ENCODE results near the gene UNG.

UNG gene

GRCh38 chr12:109088818-109089217 is 8.6 kb upstream of the UNG start:
- no peak for DNase-seq (ENCODE audit: low read depth, low spot score)

GRCh38 chr12:109089683-109090082 is 7.7 kb upstream of the UNG start:
- DNase-seq (ENCODE audit: low read depth, low spot score): no peak

- no peak for DNase-seq (ENCODE audit: low read depth, low spot score)
These were observed 4.8 kb upstream of the UNG start for GRCh38 chr12:109092497-109093021.

- peak; percentile 91 for DNase-seq (ENCODE audit: low read depth, low spot score)
These were observed 4.1 kb upstream of the UNG start, which contains the start of gene ALKBH2 for GRCh38 chr12:109093022-109093918. Gene ALKBH2 (minus strand): TSS chr12:109093472. CDS start chr12:109092786, 686 bp downstream.

GRCh38 chr12:109097140-109097434 is 310 bp upstream of the UNG start:
- no peak for DNase-seq (ENCODE audit: low read depth, low spot score)

- no peak for DNase-seq (ENCODE audit: low read depth, low spot score)
These were observed 797 bp downstream of the UNG start for GRCh38 chr12:109098183-109098604.

GRCh38 chr12:109098651-109099050 is 1.3 kb downstream of the UNG start:
- DNase-seq (ENCODE audit: low read depth, low spot score): no peak

- no peak for DNase-seq (ENCODE audit: low read depth, low spot score)
These were observed 2.1 kb downstream of the UNG start for GRCh38 chr12:109099431-109100020.

- DNase-seq (ENCODE audit: low read depth, low spot score): no peak
These were observed 3.3 kb downstream of the UNG start for GRCh38 chr12:109100741-109101140.

- no peak for DNase-seq (ENCODE audit: low read depth, low spot score)
These were observed 5.1 kb downstream of the UNG start for GRCh38 chr12:109102491-109102890.

GRCh38 chr12:109105176-109105575 is 7.8 kb downstream of the UNG start:
- DNase-seq (ENCODE audit: low read depth, low spot score): no peak

- DNase-seq (ENCODE audit: low read depth, low spot score): no peak
These were observed 12.5 kb downstream of the UNG start for GRCh38 chr12:109109746-109110350.

- DNase-seq (ENCODE audit: low read depth, low spot score): no peak
These were observed 13.6 kb downstream of the UNG start for GRCh38 chr12:109110988-109111495.

GRCh38 chr12:109112720-109113465 is 15.5 kb downstream of the UNG start:
- no peak for DNase-seq (ENCODE audit: low read depth, low spot score)

GRCh38 chr12:109113661-109114321 is 16.4 kb downstream of the UNG start:
- DNase-seq (ENCODE audit: low read depth, low spot score): no peak

- no peak for DNase-seq (ENCODE audit: low read depth, low spot score)
These were observed 17.2 kb downstream of the UNG start for GRCh38 chr12:109114644-109115043.

GRCh38 chr12:109115404-109115757 is 18.0 kb downstream of the UNG start:
- no peak for DNase-seq (ENCODE audit: low read depth, low spot score)

- DNase-seq (ENCODE audit: low read depth, low spot score): no peak
These were observed 18.6 kb downstream of the UNG start, which contains the start of gene ACACB for GRCh38 chr12:109115758-109116610. Gene ACACB (plus strand): TSS chr12:109116587. CDS start chr12:109139406, 22,819 bp downstream.

- no peak for DNase-seq (ENCODE audit: low read depth, low spot score)
These were observed 19.2 kb downstream of the UNG start for GRCh38 chr12:109116611-109116949.

- no peak for DNase-seq (ENCODE audit: low read depth, low spot score)
These were observed 22.7 kb downstream of the UNG start for GRCh38 chr12:109120095-109120494.

Measured in activated naive CD8-positive, alpha-beta T cell treated with anti-CD3 and anti-CD28 coated beads, Interleukin-2, amount 50 U/mL, for 16 hours (primary cell).